Fibroblast of villous mesenchyme (primary cell): ENCODE data around the gene ACAA2. TPM values are rescaled to one million over a fixed set of nuclear protein-coding genes. Genes with fewer than 3 reads are reported as not detected.

Experiments used
- DNase-seq: peaks from one replicate; pipeline ENCODE4 v3.0.0-alpha.2; 2010; ENCODE audit warnings: low read depth
- H3K4me3 ChIP-seq: 2 replicates; pipeline ENCODE4 v1.5.1; 2011; ENCODE audit warnings: low read depth, mild to moderate bottlenecking, low read length
- total RNA-seq: library from RNA; depleted of rRNA; stranded (reverse); fragments of >200 nt; gene quantifications from 2 replicates; pipeline ENCODE4 v1.2.3, GENCODE V29; 2012
- TF ChIP-seq, protein P1 (sequence below): IDR thresholded peaks from 2 replicates; pipeline ENCODE4 v1.5.1; 2012; ENCODE audit warnings: low read depth, mild to moderate bottlenecking, low read length; ENCODE audit not compliant: insufficient read depth

ACAA2 gene
- total RNA-seq, 1 donor = 31.5 TPM

DNA sequence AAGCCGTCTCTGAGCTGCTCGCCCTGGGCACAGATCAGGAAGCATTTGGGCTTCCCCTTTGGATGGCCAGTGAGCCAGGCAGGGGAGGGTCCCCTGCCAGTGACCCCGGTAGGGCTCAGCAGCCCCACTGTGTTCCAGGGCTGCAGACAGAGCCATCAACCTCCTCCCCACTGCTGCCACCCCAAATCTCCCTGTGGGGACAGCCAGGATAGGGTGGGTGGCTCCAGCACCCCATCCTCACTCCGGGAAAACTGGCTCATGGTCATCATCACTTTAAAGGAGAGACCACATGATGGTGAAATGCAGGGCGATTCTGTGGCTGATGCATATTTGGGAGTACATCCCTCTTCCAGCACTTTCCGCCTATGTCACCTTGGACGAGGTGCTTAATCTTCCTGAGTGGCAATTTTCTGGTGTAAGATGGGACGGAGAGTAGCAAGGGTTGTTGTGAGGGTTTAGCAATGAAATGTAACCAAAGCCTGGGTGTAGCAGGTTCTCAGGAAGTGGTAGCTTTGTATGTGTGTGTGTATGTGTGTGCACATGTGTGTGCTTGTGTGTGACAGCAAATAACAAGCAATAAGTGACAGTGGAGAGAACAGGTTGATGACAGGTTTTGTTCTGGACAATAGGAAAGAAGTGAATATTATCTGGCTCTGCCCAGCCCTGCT, 61.8 kb downstream of the ACAA2 start:
- DNase-seq = no peak
- TF ChIP-seq, protein P1, sequence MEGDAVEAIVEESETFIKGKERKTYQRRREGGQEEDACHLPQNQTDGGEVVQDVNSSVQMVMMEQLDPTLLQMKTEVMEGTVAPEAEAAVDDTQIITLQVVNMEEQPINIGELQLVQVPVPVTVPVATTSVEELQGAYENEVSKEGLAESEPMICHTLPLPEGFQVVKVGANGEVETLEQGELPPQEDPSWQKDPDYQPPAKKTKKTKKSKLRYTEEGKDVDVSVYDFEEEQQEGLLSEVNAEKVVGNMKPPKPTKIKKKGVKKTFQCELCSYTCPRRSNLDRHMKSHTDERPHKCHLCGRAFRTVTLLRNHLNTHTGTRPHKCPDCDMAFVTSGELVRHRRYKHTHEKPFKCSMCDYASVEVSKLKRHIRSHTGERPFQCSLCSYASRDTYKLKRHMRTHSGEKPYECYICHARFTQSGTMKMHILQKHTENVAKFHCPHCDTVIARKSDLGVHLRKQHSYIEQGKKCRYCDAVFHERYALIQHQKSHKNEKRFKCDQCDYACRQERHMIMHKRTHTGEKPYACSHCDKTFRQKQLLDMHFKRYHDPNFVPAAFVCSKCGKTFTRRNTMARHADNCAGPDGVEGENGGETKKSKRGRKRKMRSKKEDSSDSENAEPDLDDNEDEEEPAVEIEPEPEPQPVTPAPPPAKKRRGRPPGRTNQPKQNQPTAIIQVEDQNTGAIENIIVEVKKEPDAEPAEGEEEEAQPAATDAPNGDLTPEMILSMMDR = no peak
- no peak overlapping the region for H3K4me3 ChIP-seq

DNA sequence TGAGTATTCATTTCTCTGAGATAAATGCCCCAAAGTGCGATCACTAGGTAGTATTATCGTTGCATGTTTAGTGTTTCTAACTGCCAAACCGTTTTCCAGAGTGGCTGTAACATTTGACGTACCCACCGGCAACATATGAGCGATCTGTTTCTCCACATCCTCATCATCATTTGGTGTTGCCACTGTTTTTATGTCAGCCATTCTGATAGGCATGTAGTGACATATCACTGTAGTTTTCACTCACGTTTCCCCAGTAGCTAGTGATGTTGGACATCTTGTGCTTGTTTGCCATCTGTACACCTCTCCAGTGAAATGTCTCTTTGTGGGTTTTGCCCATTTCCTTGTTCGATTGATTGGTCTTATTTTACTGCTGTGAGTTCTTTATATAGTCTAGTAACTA, 63.8 kb downstream of the ACAA2 start:
- no peak overlapping the region for H3K4me3 ChIP-seq
- DNase-seq = no peak
- TF ChIP-seq, protein P1 = no peak

DNA sequence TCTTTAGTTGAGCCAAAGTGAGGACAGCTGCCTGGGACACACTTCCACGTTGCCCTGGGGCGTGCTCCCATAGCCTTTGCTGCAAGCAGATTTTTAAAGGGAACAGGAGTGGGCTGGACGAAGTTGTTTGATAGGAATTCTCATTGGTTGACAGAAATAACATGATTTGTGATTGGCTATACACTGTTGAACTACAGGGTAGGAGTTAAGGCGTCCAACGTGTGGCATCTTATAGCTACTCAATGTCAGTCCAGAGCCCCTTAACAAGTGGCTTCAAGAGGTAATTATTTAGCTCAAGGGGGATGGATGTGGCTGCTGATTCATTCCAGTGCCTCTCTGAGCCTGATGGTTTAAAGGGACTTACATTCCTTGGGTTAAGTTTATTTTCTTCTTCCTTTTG, 65.5 kb downstream of the ACAA2 start:
- H3K4me3 ChIP-seq = no peak overlapping the region
- peak; percentile 34 for DNase-seq
- TF ChIP-seq, protein P1 = no peak

DNA sequence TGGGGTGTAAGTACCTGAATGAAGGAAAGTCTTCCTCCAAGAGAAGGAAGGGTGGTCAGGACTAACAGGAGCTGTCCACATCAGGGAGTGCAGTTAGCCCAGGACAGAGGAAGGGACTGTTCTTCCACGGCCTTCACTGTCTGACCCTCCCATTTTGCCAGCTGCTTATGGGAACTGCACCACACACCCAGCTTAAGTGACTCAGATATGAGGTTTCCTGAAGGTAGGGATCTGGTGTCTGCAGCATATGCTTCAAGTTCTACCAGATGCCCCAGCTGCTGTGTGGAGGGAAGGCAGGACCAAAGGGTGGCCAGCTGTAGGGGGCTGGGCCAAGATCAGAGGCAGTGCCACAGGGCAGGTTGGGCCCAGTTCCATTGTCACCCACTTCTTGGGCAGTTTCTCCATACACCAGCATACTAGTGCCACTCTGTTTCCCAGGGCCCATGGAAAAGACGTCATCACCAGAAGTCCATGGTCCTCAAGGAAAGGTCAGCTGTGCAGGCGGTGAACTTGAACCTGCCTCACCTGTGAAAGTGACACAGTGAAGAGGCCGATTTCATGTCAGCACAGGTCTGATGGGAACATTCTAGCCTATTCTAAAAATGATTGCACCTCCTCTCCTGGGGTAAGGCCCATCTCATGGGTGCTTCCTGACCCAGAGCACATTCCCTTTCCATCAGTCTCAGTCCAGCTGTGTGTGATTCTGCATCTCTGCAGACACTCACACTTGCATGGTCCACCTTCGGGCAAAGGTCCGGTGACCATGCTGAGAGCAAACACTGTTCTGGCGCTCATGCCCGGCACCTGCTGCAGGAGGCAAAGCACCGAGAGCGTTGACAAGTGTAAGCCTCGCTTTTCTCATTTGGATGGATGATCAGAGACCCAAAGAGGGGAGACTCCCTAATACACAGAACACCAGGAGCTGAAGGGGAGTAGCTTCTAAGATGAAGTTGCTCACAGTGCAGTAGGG, 68.0 kb downstream of the ACAA2 start:
- TF ChIP-seq, protein P1 = no peak
- peak; percentile 26 for DNase-seq
- H3K4me3 ChIP-seq = no peak overlapping the region

DNA sequence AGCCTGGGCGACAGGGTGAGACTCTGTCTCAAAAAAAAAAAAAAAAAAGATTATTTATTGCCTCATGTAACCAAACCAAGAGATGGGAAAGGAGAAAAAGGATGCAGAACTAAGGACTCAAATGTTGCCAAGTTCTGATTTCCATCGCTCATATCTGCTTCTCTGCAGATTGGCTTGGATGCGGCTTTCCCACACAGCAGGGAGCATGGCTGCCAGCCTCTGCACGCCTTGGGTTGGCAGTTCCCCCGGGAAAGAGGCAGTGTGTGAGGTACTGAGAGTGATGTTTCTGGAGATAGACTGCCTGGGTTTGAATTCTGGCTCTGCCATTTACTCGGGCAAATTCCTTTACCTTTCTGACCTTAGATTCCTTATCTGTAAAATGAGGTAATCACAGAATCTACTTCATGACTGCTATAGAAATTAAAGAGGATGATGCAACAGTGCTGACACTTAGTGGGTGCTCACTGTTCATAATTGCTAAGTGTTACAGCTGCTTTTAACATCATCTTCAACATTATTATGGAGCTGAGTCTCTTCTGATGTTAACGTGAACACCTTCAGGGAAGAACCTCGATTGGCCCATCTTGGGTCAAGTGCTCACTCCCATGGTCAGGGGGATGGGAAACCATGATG, 68.8 kb downstream of the ACAA2 start:
- TF ChIP-seq, protein P1 = no peak
- H3K4me3 ChIP-seq = no peak overlapping the region
- DNase-seq = no peak

DNA sequence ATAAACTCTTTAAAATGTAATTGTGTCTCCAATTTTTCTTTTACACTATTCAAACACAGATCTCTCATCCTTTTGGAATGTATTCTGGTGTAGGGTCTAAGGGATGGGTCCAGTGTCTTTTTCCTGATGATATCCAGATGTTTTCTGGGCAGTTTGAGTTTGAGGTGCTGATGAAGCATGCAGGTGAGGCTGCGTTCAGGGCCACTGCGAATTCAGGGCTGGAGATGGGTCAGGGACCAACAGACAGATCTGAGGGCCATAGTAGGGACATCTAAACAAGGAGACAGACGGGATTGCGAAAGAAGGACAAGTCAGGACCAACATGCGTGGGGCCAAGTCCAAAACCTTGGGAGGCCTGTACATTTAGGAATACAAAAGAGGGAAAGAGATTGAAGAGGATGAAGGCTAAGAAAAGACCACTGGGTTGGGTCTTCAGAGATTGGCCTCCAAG, 70.2 kb downstream of the ACAA2 start:
- TF ChIP-seq, protein P1 = no peak
- H3K4me3 ChIP-seq = no peak overlapping the region
- DNase-seq = no peak
